ENCODE data around the gene ATG16L2.
A peak's percentile ranks its signal among the peaks of the same experiment; 100 is the strongest.

Gene ATG16L2

DNA sequence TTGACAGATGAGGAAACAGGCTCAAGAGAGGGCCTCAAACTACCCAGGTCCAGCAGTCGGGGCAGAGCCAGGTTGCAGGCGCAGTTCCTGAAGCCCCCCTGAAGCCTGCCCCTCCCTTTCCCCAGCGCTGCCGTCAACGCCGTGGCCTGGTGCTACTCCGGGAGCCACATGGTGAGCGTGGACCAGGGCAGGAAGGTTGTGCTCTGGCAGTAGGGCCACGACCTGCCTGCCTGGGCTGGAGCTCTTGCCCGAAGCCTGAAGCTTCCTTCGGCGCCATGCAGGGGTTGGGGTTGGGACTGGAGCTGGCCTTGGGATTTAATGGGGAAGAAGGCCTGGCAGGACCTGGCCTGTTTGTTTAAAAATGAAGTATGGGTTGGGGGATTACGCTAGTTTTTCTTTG is 15.0 kb downstream of the ATG16L2 start:
- peaks cover 6% of the 10 kb centered on the region for H3K4me1 Mint-ChIP-seq (ENCODE audit: low read depth)
- peaks cover 42% of the 10 kb centered on the region for H3K36me3 Mint-ChIP-seq (ENCODE audit: low read depth)
- DNase-seq (ENCODE audit: low spot score), result no peak
- H3K9me3 Mint-ChIP-seq, result no peaks in the 10 kb centered on the region
- no peak overlapping the region for H3K27ac Mint-ChIP-seq
- no peaks in the 10 kb centered on the region for H3K27me3 Mint-ChIP-seq (ENCODE audit: low read depth)
- H3K4me3 Mint-ChIP-seq, result no peak overlapping the region

DNA sequence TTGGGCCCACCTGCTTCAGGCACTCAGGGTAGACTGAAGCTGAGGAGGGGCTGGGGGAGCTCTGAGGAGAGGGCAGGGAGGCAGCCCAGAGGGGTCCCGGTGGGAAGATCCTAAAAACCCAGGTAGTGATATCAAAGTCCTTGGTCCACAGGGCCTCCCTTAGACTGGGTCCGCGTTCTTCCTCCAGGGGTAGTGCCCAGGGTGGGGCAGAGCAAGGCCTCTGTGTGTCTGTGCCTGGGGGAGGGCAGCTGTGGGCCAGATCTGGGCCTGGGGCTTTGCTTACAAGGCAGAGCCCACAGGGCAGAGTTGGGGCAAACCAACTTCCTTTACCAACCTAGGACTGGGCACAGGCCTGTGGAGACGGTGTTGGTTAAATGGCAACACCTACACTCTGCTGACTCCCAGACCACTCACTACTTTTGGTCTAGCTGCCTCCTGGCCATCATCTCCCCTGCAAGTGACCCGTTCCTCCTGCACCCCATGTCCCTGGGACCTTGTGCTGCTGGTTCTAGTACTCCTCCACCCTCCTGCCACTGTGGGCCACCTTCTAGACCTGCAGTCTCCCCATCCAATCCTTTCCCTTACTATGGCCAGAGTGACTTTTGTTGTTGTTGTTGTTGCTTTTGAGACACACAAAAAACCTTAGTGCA is 15.8 kb downstream of the ATG16L2 start:
- Mint-ChIP-seq H3K9me3 (no peaks in the 10 kb centered on the region), H3K4me1 (ENCODE audit: low read depth) (peaks cover 12% of the 10 kb centered on the region), H3K36me3 (ENCODE audit: low read depth) (peaks cover 42% of the 10 kb centered on the region)

DNA sequence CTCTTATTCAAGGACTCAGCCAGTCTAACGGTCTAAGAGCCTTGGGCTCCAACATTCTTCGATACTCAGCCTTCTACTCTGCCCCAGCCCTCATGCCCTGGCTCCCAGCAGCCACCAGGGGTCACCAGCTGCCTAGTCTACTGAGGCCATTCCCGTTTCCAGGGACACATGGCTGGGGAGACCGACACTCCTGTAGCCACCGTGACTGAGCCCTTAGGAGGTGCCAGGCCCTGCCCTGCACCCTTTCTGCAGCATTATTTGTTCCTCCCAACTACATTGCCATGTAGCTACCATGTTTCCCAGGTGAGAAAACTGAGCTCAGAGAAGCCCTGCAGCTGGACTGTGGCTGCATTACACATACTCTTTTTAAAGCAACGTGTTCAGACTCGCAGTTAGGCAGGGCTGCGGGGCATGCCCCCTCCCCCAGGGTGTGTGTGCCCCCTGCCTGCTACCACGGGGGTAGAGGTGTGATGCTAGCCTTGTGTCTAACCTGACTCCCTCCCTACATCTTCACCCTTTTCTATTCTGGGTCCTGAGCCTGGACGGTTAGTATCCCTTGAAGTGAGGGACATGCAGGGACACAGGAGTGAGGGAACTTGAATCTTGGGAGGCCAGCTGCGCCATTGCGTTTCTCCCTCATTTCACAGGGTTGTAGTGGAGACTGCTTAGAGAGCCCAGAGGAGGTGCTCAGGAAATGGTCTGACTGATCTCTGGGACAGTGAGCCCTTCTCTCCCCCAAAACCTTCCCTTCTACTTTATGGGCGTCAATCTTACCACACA is 17.5 kb downstream of the ATG16L2 start:
- Mint-ChIP-seq H3K36me3 (ENCODE audit: low read depth) (peaks cover 43% of the 10 kb centered on the region), H3K4me1 (ENCODE audit: low read depth) (peaks cover 15% of the 10 kb centered on the region), H3K27me3 (ENCODE audit: low read depth) (no peaks in the 10 kb centered on the region), H3K9me3 (no peaks in the 10 kb centered on the region), H3K4me3 (no peak overlapping the region), H3K27ac (no peak overlapping the region)
- no peak for DNase-seq (ENCODE audit: low spot score)

More for the DNA sequence above, 15.8 kb downstream of the ATG16L2 start:
- H3K4me3 Mint-ChIP-seq, result no peak overlapping the region
- no peak for DNase-seq (ENCODE audit: low spot score)
- H3K27me3 Mint-ChIP-seq (ENCODE audit: low read depth), result no peaks in the 10 kb centered on the region
- H3K27ac Mint-ChIP-seq, result peak overlapping the region; percentile 31

DNA sequence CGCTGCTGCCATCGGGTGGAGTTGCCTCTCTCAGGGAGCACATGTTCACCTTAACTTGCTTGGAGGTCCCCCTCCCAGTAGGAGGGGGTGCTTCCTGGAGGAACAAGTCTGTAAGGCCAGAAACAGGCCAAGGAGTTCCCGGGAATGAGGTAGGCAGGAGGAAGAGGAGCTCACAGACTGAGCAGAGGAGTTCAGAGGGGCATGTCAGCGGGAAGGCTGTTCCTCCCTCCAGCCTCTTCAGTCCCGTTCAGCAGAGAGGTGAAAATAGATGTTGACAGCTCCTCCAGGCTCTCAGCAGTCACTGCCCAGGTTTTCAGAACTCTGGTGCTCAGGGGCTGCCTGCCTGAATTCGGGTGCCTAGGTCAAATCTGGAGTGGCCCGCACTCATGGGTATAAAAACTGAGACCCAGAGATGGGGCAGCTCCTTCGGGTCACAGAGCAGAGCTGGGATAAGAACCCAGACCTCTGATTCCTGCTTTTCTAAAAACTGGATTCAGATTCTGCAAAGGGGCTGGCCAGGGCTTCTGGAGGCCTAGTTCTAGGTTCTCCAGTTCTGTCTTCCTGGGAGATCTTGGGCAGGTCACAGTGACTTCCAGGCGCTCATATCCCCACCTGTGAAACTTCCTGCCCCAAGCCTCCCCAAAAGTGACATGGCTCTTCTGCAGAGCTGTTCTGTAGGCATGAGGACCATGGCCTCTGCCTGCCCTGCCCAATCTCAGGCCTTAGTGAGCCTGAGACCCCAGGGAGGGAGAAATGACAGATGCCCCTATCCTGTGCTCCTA is 18.3 kb downstream of the ATG16L2 start:
- H3K27me3 Mint-ChIP-seq (ENCODE audit: low read depth), result no peaks in the 10 kb centered on the region
- H3K4me3 Mint-ChIP-seq, result no peak overlapping the region
- no peak overlapping the region for H3K27ac Mint-ChIP-seq
- H3K9me3 Mint-ChIP-seq, result no peaks in the 10 kb centered on the region
- DNase-seq (ENCODE audit: low spot score), result no peak
- peaks cover 40% of the 10 kb centered on the region for H3K36me3 Mint-ChIP-seq (ENCODE audit: low read depth)
- peaks cover 12% of the 10 kb centered on the region for H3K4me1 Mint-ChIP-seq (ENCODE audit: low read depth)

DNA sequence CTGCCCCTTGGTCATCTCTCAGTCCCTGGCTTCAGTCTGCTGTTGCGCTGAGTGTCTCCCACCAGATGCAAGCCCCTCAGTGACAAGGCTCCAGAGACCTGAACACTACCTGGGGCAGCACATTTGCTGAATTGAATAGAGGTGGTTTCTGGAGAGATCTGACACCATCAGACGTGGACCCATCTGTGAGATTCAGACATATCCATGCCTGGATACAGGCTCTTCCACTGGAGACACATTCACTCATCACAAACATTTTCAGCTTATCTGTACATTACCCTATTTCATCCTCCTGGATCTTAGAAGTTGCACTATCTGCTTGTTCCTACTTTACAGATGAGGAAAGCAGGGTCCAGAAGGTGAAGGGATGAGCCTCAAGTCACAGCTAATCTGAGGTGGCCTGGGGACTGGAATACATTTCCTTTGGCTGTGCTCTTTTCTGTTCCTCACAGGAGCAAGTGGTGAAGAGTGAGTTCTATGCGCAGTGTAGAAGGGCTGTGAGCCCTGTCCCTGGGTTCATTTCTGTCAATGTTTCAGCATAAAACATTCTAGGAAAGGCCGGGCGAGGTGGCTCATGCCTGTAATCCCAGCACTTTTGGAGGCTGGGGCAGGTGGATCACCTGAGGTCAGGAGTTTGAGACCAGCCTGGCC is 19.0 kb downstream of the ATG16L2 start:
- Mint-ChIP-seq H3K9me3 (no peaks in the 10 kb centered on the region), H3K36me3 (ENCODE audit: low read depth) (peaks cover 43% of the 10 kb centered on the region), H3K4me3 (no peak overlapping the region), H3K27me3 (ENCODE audit: low read depth) (no peaks in the 10 kb centered on the region), H3K27ac (no peak overlapping the region), H3K4me1 (ENCODE audit: low read depth) (peaks cover 19% of the 10 kb centered on the region)
- no peak for DNase-seq (ENCODE audit: low spot score)

DNA sequence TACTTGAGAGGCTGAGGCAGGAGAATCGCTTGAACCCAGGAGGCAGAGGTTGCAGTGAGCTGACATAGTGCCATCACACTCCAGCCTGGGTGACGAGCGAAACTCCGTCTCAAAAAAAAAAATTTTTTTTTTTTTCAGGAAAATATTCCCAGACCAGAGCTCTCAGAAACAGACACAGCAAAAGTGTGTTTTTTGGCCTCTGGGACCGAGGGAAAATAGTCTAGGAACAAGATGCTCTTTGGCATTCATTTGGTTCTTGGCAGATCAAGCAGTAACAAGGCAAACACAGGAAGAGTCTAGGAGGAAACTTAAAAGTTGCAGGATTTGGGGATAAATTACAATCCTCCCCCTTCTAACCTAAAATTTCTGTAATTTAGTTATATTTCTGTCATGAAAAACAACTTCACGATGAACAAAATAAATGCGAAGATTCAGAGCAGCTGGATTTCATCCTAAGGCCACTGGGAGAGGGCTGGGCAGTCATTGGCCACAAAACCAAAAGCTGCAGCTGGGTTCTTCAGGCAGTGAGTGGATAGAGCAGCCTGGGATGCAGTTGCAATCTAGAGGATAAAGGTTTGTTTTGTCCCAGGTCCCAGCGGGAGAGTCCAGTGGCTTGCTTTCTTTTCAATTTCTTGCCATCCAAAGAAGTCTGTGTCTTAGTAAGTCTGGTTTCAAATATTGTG is 19.7 kb downstream of the ATG16L2 start:
- H3K27me3 Mint-ChIP-seq (ENCODE audit: low read depth), result no peaks in the 10 kb centered on the region
- H3K4me3 Mint-ChIP-seq, result no peak overlapping the region
- peaks cover 27% of the 10 kb centered on the region for H3K4me1 Mint-ChIP-seq (ENCODE audit: low read depth)
- no peak for DNase-seq (ENCODE audit: low spot score)
- H3K27ac Mint-ChIP-seq, result no peak overlapping the region
- no peaks in the 10 kb centered on the region for H3K9me3 Mint-ChIP-seq
- H3K36me3 Mint-ChIP-seq (ENCODE audit: low read depth), result peaks cover 45% of the 10 kb centered on the region

DNA sequence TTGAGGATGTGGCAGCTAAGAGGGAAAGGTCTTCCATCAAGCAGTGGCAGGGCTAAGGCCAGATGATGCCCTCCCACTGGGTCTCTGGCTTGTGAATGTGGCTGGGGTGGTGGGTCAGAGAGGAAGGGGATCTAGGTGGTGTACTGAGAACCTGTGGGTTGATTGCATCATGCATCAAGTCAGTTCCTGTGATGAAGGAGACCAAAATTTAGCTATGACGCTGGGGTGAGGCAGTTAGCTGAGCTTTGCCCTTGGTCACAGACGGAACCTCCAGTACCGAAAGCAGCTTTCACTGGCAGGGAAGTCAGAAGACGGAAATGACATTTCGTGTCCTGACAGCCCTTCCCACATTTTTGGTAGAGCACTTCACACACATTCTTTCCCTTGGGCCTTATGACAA is 20.7 kb downstream of the ATG16L2 start:
- no peak overlapping the region for H3K4me3 Mint-ChIP-seq
- H3K9me3 Mint-ChIP-seq, result no peaks in the 10 kb centered on the region
- H3K36me3 Mint-ChIP-seq (ENCODE audit: low read depth), result peaks cover 44% of the 10 kb centered on the region
- H3K27ac Mint-ChIP-seq, result peak overlapping the region; percentile 51
- DNase-seq (ENCODE audit: low spot score), result no peak
- peaks cover 29% of the 10 kb centered on the region for H3K4me1 Mint-ChIP-seq (ENCODE audit: low read depth)
- H3K27me3 Mint-ChIP-seq (ENCODE audit: low read depth), result no peaks in the 10 kb centered on the region

DNA sequence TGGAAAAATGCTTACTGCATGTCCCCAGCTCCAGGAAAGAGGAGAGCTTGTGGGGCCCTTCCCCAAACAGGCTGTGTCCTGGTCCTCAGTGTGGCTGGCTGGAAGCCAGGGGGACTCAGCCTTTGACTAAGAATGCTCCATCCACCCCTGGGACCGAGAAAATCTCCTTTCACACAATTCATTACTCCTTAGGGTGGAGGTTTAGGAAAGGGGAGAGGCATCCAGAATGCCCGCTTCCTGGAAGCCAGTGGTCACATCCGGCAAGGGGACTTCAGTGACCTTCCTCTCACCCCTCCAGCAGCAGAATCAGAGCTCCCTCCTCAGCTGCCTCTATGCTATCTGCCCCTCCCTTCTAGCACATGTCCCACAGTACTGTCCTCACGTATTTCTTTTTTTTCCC is 21.9 kb downstream of the ATG16L2 start:
- DNase-seq (ENCODE audit: low spot score), result no peak
- Mint-ChIP-seq H3K27me3 (ENCODE audit: low read depth) (no peaks in the 10 kb centered on the region), H3K9me3 (no peaks in the 10 kb centered on the region), H3K4me3 (no peak overlapping the region), H3K27ac (no peak overlapping the region), H3K4me1 (ENCODE audit: low read depth) (peaks cover 29% of the 10 kb centered on the region), H3K36me3 (ENCODE audit: low read depth) (peaks cover 38% of the 10 kb centered on the region)

DNA sequence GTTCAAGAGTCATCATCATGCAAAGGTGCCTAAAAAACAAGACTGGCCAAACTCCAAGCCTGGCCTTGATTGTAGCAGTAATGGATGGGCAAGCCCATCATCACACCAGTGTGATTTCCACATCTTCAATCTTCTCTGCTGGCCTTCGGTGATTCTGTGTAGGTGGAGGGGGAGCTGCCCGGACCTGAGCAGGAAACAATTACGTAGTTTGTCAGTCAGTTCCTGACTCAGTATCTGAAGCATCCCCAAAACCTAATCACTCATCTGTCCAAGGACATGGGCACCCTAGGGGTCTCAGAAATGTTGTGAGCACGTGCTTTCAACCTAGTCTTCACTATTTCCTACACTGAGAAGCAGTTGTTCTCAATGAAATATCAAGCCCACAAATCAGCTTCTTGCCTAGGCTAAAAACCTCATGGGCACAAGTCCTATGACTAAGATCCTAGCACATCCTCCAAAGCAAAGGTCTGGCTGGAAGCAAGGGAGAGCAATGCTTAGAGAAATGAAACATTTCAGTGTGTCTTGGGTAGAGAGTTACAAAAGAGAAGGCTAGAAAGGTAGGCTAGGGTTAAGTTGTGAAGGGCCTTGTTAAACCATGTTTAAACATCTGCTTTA is 24.6 kb downstream of the ATG16L2 start:
- Mint-ChIP-seq H3K4me3 (no peak overlapping the region), H3K4me1 (ENCODE audit: low read depth) (peaks cover 30% of the 10 kb centered on the region), H3K27me3 (ENCODE audit: low read depth) (no peaks in the 10 kb centered on the region), H3K36me3 (ENCODE audit: low read depth) (peaks cover 39% of the 10 kb centered on the region), H3K9me3 (no peaks in the 10 kb centered on the region), H3K27ac (no peak overlapping the region)
- no peak for DNase-seq (ENCODE audit: low spot score)

DNA sequence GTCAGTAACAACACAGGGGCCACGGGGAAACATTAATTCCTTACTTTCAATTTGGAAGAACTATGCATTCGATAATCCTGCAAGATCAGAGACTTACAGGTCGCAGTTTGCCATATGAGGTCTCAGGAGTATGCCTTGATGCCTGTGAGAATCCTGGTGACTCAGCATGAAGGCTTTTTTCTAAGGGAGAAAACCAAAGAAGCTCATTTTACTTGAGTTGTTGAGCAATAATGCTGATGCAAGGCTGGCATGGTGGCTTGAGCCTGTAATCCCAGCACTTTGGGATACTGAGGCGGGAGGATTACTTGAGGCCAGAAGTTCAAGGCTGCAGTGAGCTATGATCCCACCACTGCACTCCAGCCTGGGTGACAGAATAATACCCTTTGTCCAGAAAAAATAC is 26.6 kb downstream of the ATG16L2 start:
- Mint-ChIP-seq H3K27me3 (ENCODE audit: low read depth) (no peaks in the 10 kb centered on the region), H3K4me1 (ENCODE audit: low read depth) (peaks cover 21% of the 10 kb centered on the region), H3K9me3 (no peaks in the 10 kb centered on the region), H3K27ac (no peak overlapping the region), H3K4me3 (no peak overlapping the region), H3K36me3 (ENCODE audit: low read depth) (peaks cover 34% of the 10 kb centered on the region)
- no peak for DNase-seq (ENCODE audit: low spot score)

DNA sequence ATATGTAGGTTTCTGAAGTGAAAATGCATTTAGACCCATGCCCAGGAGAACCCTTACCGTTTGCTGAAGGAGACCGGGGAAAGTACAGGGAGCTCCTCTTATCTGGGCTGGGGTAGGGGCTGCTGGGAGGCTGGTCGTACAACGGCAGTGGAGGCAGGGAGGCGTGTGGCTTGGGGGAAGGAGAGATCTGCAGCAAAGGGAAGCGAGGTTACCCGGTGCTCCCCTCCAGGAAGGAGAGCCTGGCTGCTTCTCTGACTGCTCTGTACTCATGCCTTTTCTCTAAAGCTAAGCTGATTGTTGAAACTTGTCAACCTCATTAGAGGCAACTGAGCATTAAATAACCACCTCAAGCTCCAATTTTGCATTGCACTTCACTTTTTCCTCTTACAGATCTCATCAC is 27.2 kb downstream of the ATG16L2 start:
- no peak overlapping the region for H3K4me3 Mint-ChIP-seq
- peaks cover 35% of the 10 kb centered on the region for H3K36me3 Mint-ChIP-seq (ENCODE audit: low read depth)
- peaks cover 21% of the 10 kb centered on the region for H3K4me1 Mint-ChIP-seq (ENCODE audit: low read depth)
- no peaks in the 10 kb centered on the region for H3K9me3 Mint-ChIP-seq
- H3K27me3 Mint-ChIP-seq (ENCODE audit: low read depth), result no peaks in the 10 kb centered on the region
- H3K27ac Mint-ChIP-seq, result no peak overlapping the region
- no peak for DNase-seq (ENCODE audit: low spot score)

DNA sequence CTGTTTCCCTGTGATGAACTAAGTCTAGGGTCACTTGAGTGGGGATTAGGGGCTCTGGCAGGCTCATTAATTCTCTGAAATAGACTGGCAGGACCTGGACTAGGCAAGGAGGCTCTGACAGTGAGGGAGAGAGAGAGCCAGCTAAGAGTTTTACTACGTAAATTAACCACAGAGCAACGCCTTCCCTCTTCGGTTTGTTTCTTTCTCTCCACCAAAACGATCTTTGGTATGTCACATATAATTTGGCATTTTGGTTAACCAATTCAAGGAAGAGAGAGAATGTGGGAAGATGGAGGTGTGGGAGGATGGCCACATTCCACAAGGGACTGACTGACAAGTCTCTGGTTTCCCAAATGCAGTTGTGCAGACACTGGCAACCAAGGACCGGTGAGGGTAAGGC is 27.9 kb downstream of the ATG16L2 start:
- no peak for DNase-seq (ENCODE audit: low spot score)
- no peaks in the 10 kb centered on the region for H3K9me3 Mint-ChIP-seq
- peaks cover 33% of the 10 kb centered on the region for H3K36me3 Mint-ChIP-seq (ENCODE audit: low read depth)
- no peak overlapping the region for H3K4me3 Mint-ChIP-seq
- H3K27me3 Mint-ChIP-seq (ENCODE audit: low read depth), result no peaks in the 10 kb centered on the region
- H3K4me1 Mint-ChIP-seq (ENCODE audit: low read depth), result peaks cover 21% of the 10 kb centered on the region
- H3K27ac Mint-ChIP-seq, result no peak overlapping the region

DNA sequence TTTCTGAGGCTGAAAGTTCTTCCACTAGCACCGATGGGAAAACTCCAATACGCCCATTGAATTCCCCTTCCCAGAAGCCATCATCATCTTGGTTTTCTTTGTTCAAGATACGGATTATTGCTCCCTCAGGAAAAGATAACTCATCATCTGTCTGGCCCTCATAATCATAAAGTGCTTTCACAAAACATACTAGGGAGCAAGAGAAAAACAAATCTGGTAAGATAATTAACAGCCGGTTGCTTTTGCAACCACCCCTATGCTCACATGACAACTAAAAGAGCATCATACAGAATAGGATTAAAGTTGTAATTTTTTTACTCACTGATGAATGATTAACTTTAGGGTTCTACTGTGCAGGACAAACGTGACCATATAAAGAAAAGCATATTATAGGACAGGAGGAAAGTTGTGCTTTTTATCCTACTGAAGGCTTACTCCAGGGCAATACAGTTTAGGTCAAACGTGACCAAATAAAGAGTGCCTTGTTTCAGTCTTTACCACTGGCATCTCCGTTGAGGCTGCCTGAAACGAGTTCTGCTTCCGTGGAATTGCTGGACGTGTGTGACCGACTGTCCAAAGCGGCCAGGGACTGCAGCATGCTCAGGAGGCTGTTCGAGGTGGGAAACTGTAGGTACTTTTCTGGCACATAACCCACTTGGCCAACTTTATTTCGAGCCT is 28.6 kb downstream of the ATG16L2 start:
- Mint-ChIP-seq H3K27ac (no peak overlapping the region), H3K9me3 (no peaks in the 10 kb centered on the region), H3K36me3 (ENCODE audit: low read depth) (peaks cover 31% of the 10 kb centered on the region), H3K4me1 (ENCODE audit: low read depth) (peaks cover 18% of the 10 kb centered on the region), H3K4me3 (no peak overlapping the region), H3K27me3 (ENCODE audit: low read depth) (no peaks in the 10 kb centered on the region)
- DNase-seq (ENCODE audit: low spot score), result no peak
